Measurements from ENCODE around the gene CD200R1L.
"Not testable (repeated sequence)": the region's sequence is repeated elsewhere in the genome, so short reads cannot be mapped to it uniquely, and the experiment has no call there.

The CD200R1L gene, protein sequence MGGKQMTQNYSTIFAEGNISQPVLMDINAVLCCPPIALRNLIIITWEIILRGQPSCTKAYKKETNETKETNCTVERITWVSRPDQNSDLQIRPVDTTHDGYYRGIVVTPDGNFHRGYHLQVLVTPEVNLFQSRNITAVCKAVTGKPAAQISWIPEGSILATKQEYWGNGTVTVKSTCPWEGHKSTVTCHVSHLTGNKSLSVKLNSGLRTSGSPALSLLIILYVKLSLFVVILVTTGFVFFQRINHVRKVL

DNA sequence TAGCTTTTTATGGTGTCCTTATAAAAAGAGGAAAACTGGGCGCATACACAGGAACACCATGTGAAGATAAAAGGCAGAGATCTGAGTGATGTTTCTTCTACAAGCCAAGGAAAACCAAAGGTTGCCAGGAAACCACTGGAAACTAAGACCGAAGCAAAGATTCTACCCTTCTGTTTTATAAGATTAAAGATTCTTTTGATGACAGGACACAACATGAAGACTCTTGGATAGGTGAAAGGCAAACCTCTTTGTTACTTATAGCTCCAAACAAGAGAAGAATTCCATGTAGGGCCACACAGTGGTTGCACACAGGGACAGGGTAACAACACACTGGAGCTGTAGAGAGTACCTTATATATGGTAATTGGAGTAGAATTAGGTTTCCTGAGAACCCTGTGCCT, at the start of gene CD200R1L:
Gene CD200R1L (minus strand): TSS at position 101 of the 400 bp plus-strand sequence. CDS start 17,497 bp downstream, outside the sequence.
- no peak for DNase-seq (ENCODE audit: low read depth)

DNA sequence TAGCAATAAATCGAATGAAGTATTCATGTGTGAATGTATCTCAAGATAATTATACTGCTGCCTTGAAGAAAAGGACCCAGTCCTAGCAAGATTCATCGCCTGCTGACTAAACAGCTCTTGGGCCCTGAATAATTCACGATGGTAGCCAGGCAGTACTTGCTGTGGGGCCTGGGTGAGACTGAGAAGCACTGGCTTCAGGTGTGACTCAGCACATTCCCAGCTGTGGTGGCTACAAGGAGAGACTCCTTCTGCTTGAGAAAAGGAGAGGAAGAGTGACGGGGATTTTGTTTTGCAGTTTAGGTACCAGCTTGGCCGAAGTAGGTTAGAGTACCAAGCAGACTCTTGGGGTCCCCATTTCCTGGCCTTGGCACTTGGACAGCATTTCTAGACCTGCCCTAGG, 47.6 kb upstream of the CD200R1L start:
- no peak for DNase-seq (ENCODE audit: low read depth)

DNA sequence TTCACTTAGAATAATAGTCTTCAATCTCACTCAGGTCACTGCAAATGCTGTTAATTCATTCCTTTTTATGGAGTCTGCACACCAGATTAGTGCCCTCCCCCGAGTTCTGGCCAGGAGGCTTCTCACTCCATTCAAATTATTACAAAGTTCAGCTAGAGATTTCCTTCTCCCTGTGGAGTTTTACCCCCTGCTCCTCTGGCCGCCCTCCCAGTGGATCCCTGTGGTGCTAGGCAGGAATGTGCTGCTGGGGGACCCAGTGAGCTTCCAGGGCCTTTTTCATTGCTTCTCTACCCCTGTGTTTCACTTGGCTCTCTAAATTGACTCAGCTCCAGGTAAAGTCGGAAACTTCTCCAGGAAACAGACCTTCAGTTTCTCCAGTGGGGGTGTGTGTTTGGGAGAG, 42.7 kb upstream of the CD200R1L start:
- DNase-seq (ENCODE audit: low read depth): no peak

DNA sequence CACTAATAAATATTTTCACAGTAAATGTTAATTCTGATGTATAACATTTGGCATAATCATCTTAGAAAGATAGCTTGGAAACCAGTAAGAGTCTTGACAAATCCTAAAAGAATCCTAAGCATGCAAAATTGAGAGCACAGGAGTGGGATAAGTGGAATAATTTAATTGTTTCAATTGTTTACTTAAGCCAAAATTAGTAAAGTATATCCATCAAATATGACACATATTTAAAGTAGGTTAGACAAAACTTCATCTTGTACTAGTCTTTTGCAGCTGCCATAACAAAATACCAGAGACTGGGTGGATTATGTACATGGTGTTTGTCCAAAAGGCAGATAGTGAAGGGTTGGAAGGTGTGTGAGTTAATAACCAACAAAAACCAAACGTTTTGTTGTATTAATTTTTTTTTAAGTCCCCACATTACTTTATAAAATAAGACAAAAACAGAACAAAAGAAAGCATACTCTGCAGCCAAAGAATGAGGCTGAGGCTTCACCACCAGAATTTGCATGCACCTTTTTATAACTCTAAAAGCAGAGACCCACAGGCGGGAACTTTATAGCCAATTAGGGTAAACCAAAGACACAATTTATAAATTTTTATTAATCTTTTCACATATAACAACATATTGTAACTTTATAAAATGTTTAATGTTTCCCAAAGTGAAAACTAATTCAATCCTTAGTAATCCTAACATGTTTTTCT, 41.9 kb upstream of the CD200R1L start:
- no peak for DNase-seq (ENCODE audit: low read depth)

DNA sequence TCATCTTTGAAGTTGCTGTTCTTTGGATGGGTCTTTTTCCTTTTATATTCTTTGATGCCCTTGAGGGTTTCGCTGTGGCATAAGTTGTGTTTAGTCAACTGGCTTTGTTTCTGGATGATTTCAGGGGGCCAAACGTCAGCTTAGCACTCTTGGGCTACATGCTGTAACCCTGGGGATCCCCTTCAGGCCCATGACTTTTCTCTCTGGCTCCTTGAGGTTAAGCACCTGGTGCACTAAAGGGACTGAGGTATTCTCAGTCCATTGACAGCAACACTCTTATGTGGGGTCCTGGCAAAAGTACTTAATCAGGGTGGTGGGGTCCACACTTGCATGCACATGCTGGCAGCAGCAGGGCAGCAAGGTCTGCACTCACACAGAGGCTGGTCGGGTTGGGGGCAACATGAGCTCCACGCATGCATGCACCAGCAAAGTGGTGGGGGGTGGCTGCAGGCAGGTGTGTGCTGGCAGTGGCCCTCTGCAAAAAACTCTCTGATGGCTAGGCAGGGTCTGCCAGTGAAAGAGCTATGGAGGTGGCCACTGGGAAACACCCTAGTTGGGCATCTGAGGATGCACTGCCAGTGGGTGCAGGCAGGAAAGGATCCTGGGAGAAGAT, 38.1 kb upstream of the CD200R1L start:
- no peak for DNase-seq (ENCODE audit: low read depth)

DNA sequence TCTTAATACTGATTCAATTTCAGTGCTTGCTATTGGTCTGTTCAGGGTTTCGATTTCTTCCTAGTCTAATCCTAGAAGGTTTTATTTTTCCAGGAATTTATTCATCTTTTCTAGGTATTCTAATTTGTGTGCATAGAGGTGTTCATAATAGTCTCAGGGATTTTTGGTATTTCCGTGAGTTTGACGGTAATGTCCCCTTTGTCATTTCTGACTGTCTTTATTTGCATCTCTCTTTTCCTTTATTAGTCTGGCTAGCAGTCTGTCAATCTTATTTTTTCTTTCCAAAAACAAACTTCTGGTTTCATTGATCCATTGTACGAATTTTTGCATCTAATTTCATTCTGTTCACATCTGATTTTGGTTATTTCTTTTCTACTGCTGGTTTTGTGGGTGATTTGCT, 35.2 kb upstream of the CD200R1L start:
- DNase-seq (ENCODE audit: low read depth): no peak

DNA sequence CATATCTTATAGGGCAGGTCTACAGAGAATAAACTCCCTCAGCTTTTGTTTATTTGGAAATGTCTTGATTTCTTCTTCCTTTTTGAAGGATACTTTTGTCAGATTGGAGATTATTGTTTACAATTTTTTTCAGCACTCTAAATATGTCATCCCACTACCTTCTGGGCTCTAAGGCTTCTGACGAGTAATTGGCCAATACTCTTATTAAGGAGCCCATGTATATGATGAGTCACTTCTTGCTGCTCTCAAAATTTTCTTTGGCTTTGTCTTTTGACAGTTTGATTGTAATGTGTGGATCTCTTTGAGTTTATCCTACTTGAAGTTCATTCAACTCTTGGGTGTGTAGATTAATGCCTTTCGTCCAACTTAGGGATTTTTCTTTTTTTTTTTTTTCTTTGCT, 28.9 kb upstream of the CD200R1L start:
- DNase-seq (ENCODE audit: low read depth): no peak

DNA sequence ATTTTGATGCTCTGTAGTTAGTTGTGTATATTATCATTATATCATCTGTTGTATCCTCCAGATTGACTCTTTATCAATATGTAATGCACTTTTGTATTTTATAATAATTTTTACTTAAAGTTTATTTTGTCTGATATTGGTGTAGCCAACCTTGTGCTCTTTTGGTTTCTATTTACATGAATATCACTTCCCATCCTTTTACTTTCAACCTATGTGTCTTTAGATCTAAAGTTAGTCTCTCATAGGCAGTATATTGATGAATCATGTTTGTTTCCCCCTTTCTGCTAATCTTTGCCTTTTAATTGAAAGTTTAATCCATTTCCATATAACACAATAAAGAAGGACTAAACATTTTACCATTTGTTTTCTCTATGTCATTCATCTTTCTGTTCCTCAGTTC, 28.1 kb upstream of the CD200R1L start:
- no peak for DNase-seq (ENCODE audit: low read depth)

DNA sequence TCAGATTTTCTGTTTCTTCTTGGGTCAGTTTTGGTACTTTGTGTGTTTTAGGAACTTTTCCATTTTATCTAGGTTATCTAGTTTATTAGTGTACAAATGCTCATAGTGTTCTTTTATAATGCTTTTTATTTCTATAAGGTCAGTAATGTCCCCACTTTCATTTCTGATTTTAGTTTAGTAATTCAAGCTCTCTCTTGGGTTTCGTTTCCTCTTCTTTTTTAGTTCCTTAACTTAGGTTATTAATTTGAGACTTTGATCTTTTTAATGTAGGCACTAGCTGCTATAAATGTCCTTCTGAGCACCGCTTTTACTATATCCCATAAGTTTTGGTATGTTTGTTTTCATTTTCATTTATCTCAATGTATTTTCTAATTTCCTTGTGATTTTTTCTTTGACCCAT, 27.0 kb upstream of the CD200R1L start:
- DNase-seq (ENCODE audit: low read depth): no peak

DNA sequence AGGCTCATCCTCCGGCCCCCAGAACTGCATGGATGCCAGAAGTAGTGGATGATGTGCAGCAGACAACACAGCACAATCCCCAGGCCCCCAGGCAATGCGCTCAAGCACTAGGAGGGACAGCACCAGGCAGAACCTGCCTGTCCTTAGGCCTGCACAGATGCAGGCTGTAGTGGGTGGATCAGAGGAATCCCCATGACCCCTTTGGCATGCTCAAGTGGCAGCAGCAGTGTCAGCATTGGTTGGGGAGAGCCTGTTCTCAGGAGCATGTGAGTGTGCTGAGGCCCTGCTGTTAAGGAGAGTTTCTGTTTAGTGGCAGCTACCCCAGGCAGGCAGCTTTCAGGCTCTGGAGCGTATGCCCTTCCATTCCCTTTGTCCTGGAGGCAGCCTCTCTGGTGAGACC, 25.1 kb upstream of the CD200R1L start:
- DNase-seq (ENCODE audit: low read depth): no peak

DNA sequence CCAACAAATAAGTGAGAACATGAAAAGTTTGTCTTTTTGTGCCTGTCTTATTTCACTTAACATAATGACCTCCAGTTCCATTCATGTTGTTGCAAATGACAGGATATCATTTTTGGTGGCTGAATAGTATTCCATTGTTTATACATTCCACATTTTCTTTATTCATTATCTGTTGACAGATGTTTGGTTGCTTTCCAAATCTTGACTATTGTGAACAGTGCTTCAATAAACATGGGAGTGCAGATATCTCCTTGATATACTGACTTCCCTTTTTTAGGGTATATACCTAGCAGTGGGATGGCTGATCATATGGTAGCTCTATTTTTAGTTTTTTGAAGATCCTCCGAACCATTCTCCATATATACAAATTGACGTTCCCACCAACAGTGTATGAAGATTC, 19.1 kb upstream of the CD200R1L start:
- no peak for DNase-seq (ENCODE audit: low read depth)

DNA sequence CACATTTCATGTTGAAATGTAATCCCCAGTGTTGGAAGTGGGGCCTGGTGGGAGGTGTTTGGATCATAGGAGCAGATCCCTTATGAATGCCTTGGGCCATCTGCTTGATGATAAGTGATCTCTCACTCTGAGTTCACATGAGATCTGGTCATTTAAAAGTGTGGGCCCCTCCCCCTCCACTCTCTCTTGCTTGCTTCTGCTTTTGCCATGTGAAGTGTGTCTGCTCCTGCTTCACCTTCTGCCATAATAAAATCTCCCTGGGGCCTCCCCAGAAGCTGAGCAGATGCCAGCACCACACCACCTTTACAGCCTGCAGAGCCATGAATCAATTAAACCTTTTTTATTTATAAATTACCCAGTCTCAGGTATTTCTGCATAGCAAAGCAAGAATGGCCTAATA, 14.2 kb upstream of the CD200R1L start:
- DNase-seq (ENCODE audit: low read depth): no peak

DNA sequence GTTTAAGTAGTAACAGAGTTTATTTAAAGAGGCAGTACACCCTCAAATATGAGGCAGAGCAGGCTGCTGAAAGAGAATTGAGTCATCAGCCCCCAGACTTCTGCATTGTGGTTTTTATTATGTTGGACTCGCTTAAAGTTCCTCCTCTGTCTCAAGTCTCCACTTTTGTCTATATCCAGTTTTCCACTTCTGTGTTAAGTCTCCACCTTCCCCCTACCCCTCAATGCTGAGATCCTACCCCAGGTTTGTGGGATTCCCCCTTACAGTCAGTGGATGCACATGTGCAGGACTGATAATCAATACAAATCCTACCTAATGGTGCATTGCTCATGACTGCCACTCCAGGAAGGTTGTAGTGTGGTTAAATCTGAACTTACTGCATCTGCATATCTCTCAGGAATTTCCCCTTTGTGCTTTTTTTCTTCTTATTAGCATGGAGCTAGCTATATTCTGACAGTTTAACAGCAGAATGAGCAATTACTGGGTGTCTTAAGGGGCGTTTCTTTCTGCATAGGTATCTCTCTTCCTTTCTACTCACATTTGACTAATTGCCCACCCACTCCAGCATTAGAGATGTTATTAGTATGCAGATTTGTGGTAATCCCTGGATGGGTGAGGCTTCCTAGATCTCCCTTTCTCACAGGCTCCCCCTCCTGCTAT, 11.9 kb upstream of the CD200R1L start:
- no peak for DNase-seq (ENCODE audit: low read depth)

DNA sequence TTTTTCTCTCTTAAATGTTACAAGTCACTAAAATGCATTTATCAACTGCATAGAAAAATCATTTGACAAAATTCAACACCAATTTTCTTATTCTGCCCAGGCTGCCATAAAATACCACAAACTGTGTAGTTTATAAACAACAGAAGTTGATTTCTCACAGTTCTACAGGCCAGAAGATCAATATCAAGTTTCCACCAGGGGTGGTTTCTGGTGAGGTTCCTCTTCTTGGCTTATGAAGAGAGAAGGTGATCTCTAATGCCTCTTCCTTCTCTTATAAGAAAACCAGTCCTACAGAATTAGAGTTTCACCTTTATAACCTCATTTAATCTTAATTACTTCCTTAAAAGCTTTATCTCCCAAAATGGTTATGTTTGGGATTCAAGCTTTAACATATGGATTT, 10.9 kb upstream of the CD200R1L start:
- DNase-seq (ENCODE audit: low read depth): no peak

DNA sequence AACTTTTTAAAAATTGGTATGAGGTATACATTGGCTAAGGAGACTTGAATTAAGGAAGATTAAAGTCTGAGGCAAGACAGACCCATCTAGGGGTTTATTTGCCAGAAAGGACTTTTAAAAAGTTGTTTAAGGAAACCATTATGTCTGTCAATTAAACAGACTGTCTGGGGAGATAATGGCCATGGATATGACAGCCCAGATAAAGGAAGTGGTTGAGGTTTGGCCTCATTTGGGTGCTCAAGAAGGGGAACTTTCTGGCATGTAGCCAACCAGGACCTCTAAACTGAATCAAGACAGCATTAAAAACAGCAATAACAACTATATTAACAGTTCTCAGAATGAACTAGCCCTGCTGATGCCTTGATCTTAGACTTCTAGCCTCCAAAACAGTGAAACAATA, 9.9 kb upstream of the CD200R1L start:
- DNase-seq (ENCODE audit: low read depth): no peak

DNA sequence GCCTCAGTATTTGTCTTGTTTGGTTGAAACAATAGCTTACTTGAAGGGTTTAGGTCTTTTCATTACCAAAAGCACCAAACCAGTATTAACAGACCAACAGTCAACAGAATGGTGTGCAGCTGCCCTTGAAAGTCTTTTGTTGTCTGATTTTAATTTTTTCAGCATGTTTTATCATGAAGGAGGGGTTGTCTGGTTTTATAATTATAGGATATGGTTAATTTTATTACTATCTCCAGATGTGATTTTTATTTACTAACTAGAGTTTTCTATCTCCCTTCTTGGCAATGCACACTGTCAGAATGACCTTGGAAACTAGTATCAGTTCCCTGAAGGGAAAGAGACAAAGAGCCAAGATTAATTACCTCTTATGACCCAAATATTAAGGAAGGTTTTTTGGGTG, 9.2 kb upstream of the CD200R1L start:
- no peak for DNase-seq (ENCODE audit: low read depth)

DNA sequence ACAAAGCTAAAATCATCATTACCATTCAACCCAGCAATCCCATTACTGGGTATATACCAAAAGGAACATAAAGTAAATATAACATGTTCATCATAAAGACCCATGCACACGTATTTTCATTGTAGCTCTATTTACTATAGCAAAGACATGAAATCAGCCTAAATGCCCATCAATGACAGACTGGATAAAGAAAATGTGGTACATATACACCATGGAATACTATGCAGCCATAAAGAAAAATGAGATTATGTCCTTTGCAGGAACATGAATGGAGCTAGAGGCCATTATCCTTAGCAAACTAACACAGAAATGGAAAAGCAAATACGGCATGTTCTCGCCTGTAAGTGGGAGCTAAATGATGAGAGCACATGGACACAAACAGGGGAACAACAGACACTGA, 8.4 kb upstream of the CD200R1L start:
- DNase-seq (ENCODE audit: low read depth): not testable (repeated sequence)

DNA sequence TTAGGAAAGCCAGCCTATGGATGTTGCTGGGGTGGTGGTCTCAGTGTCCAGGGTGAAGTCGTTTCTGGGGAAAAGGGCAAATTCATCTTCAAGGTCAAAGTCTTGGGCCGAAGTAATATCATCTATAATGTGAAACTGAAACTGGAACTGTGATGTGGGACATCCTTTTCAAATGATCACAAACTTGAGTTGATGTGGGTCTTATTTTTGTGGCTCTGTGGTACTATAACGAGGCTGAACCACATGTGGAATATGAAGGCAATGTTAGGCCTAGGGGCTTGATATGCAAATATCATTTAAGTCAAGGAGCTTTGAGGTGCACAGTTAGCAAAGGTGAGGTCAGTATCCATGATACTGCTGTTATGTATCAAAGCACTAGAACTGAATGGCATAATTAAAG, 1.5 kb upstream of the CD200R1L start:
- DNase-seq (ENCODE audit: low read depth): no peak

DNA sequence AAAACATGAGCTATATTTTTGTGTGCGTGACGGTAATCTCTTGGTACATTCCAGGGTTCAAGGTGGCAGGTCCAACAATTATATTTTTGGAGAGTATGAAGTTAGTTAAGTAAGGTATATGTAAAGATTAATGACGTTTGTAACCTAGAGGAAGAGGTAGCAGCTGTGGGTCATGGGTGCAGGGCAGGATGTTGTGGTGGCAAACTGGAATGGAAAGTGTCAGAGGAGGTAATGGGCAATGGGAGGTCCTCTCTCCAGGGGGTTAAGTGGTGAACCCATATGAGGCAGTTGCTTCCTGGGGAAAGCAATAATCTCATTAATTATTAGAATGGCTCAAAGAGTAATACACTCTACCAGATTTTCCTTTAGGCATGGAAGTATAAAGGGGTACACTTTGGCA, 1.0 kb upstream of the CD200R1L start:
- no peak for DNase-seq (ENCODE audit: low read depth)

DNA sequence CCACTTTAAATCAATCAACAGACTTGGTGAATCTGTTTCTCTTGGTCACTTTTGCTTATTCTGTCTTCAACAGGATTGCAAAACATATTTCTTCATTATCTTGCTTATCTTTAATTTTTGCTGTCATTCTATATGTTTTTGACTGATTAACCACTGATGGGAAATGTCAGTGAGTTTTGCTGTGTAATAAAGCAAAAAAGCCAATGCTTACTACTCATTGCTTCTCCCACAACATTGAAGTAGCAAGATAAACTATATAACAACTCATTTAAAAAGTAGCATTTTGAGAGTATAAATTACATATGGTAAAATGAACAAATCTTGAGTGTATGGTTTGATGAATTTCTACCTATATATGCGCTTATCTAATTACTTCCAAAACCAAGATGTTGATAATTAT, 892 bp downstream of the CD200R1L start:
- no peak for DNase-seq (ENCODE audit: low read depth)

DNA sequence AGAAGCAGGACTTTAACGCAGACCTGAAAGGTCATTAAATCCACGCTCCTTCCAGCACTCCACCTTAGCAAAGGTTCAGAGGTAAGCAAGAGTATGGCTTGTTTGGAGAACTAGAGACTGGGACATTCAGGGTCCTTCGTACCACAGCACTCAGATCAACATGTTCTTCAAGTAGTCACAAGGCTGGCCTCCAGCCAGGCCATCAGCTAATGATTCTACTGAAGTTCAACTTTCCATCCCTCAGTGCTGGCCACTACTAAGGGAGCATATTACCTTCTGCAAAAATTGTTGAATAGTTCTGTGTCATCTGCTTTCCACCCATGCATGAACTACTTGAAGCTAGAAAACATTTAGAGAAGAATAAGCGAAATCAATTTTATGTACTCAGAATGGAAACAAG, 17.6 kb downstream of the CD200R1L start:
- no peak for DNase-seq (ENCODE audit: low read depth)

DNA sequence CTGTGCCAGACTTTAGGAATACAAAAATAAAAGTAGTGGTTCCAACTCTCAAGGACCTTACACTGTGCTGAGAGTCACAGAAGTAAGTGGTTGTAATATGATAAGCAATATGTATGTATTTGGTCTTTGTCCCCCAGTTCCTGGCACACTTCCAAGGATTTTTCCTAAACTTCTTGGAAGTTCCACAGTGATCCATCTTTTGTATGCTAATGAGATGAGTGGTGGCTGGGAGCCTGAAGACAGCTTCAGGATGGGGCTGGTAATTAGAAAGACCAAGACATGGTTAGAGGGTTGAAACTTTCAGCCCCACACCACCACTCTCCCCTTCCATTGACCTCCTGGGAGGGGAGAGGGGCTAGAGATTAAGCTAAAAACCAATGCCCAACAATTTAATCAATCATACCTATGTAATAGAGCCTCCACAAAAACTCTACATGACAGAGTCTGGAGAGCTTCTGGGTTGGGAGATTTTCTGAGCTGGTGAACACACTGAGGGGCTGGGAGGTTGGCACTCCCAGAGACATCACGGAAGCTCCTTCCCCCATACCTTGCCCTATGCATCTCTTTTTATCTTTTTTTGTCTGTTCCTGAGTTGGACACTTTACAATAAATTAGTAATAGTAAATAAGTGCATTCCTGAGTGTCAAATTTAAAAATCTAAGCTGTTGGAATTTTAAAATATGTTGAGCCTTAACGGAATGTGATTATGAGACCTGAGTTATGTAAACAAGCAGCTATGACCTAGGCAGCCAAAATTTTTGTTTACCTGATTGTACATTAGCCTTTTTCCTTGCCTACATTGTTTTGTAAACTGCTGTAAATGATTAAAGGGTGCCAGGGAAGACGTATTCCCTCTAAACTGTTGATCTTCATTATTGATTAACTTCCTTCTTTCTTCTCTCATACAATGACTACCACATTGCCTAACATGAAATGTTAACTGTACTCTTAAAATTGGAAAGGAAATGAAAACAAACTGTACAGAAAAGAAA, 24.3 kb downstream of the CD200R1L start:
- DNase-seq (ENCODE audit: low read depth): no peak

Measured in stromal cell of bone marrow (primary cell).